Stimulated activated CD8-positive, alpha-beta memory T cell treated with anti-CD3 and anti-CD28 coated beads, Interleukin-12 subunit alpha, Interleukin-12 subunit beta, amount 100 ng/mL, for 24 hours (primary cell): ENCODE results near the gene ZNF532.

Experiments
- DNase-seq: peaks from one replicate; pipeline ENCODE4 v3.0.0-alpha.2; 2020; ENCODE audit errors: extremely low read depth

The ZNF532 gene

GRCh38 chr18:58978916-58979315 lies 114.2 kb downstream of the ZNF532 start:
- no peak for DNase-seq

GRCh38 chr18:58979615-58980014 lies 114.9 kb downstream of the ZNF532 start:
- DNase-seq: no peak

GRCh38 chr18:58980991-58981390 lies 116.3 kb downstream of the ZNF532 start:
- DNase-seq: no peak

GRCh38 chr18:58983260-58984155 lies 118.8 kb downstream of the ZNF532 start:
- no peak for DNase-seq

GRCh38 chr18:58988600-58988999 lies 123.9 kb downstream of the ZNF532 start:
- no peak for DNase-seq

- DNase-seq: no peak
Observed at GRCh38 chr18:58989184-58989759, 124.6 kb downstream of the ZNF532 start.

GRCh38 chr18:58990720-58991119 lies 126.0 kb downstream of the ZNF532 start:
- DNase-seq: no peak

- no peak for DNase-seq
Observed at GRCh38 chr18:58991167-58991798, 126.6 kb downstream of the ZNF532 start.

- no peak for DNase-seq
Observed at GRCh38 chr18:58992301-58993231, 127.9 kb downstream of the ZNF532 start.

GRCh38 chr18:58993260-58993659 lies 128.6 kb downstream of the ZNF532 start:
- no peak for DNase-seq

- DNase-seq: no peak
Observed at GRCh38 chr18:58995663-58996062, 131.0 kb downstream of the ZNF532 start.

GRCh38 chr18:58996131-58996641 lies 131.5 kb downstream of the ZNF532 start:
- DNase-seq: no peak

GRCh38 chr18:58996696-58997095 lies 132.0 kb downstream of the ZNF532 start:
- DNase-seq: no peak

GRCh38 chr18:58997811-58998337 lies 133.2 kb downstream of the ZNF532 start:
- no peak for DNase-seq

- no peak for DNase-seq
Observed at GRCh38 chr18:58998401-58999203, 133.9 kb downstream of the ZNF532 start.

GRCh38 chr18:59001166-59001565 lies 136.5 kb downstream of the ZNF532 start:
- no peak for DNase-seq

- DNase-seq: no peak
Observed at GRCh38 chr18:59001721-59002120, 137.0 kb downstream of the ZNF532 start.

GRCh38 chr18:59002974-59003594 lies 138.4 kb downstream of the ZNF532 start:
- DNase-seq: no peak

- DNase-seq: no peak
Observed at GRCh38 chr18:59005262-59005661, 140.6 kb downstream of the ZNF532 start.
